Fibroblast of skin of abdomen (primary cell): Measurements from ENCODE around the gene FGF3.

ENCODE experiments used
- DNase-seq: peaks from one replicate; pipeline ENCODE4 v3.0.0-alpha.2; 2013

Gene FGF3

DNA sequence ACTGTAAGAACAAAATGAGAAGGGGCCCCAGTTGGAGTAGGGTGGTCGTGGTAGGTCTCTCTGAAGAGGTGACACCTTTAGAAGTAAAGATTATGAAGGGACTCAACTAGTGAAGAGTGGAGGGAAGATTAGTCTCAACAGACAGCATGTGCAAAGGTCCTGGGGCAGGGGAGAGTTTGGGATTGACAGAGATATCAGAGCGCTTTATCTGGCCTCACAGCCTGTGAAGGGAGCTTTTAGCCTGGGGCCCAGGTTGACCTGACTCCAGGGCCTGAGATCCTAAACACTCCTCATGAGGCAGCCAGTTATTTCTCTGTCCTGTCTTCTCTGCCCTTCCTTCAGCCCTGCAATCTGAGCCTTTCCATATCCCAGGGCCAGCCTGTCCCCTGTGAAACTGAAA, 16.2 kb downstream of the FGF3 start:
- no peak for DNase-seq

GRCh38 chr11:69802590-69802989, 16.6 kb downstream of the FGF3 start:
- no peak for DNase-seq

DNA sequence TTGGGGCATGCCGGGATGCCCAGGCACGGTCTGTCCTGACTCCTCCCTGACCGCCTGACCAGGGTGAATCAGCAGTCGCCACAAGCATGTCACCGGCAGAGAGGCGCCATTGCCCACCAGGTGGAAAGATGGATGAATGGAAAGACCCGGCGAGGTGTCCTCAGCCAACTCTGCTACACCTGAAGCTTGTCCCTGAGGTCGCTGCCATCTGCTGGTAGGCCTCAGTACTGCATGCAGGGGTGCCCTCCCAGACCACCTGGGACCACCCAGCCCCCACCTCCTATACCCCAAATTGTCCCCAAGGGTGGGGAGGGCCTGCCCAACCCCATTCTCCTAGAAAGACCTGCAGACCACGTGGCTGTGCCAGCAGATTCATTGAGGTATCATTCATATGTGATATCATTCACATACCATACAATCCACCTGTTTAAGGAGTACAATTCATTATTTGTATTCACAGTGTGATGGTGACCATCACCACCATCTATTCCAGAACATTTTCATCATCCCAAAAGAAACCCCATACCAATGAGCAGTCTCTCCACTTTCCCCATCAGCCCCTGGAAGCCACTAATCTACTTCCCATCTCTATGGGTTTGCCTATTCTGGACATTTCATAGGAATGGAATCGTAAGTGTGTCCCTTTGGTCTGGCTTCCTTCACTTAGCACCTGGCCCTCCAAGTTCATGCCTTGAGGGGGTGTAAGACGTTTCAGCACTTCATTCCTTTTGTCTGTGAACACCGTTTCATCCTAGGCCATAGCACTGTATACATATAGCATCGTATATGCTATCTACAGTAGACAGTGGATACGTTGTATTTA, 17.5 kb downstream of the FGF3 start:
- DNase-seq: no peak

DNA sequence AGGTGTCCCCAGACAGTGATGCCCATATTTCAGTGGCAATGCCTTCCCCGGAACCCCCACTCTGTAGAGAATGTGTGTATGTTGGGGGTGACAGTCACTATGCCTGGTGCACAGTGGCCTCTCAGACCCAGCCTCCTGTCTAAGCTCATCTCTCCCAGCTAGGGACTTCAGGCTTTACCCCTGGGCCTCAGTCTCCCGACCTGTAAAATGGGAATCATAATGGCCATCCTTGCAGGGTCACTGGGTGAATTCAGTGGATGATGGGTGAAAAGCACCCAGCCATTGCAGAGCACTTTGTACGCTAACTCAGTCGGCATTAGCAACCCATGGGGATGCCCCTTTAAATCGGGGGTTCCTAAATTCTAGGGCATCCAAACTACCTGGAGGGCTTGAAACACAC, 18.9 kb downstream of the FGF3 start:
- DNase-seq: no peak

GRCh38 chr11:69799582-69799981, 19.6 kb downstream of the FGF3 start:
- DNase-seq: peak; percentile 3

DNA sequence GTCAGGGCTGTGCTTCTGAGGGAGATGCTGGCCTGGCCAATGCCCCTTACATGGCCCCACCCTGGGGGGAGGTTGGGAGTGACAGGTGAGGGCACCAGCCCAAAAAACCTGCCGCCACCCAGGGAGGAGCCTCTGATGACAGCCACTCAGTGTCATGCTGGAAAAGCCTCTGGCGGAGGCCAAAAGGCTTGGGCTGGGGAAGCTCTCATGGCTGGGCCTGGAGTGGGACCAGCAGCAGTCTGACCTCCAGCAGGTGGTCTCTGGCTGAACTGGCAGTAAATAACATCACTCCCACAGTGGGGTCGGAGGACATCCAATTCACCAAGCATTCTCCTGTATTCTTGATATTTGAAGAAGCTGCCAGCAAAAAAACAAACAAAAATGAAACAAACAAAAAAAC, 20.1 kb downstream of the FGF3 start:
- no peak for DNase-seq

DNA sequence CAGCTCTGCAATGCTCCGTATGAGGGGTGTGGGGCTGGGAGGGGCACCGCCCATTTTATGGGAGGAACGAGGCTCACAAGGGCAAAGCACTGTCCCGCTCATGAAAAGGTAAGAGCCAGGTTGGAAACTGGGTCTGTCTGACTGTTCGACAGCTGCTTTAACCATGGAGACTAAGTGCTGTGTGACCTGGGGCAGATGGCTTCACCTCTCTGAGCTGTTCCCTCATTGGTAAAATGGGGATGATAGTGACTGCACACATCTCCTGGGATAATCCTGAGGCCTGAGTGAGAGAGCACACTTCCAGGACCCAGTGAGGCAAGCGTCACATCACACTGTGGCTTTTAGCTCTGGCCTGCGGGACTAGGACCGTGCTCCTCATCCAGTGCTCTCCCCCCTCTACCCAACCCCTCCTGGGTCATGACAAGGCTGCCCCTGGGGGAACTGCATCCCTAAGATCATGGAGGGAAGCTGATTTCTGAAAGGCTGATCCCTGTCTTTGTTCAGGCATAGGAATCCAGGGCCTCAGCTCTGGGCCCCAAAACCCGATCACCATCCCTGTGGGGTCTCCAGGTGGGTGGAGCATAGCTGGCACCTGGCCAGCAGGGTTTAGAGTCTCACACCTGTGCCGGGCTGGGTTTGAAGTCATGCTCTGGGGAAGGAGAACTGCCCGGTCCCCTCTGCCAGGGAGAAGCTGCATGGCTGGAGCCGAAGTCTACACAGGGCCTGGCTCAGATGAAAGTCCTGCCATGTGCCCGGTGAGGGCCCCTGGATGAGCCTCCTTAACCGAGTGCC, 21.3 kb downstream of the FGF3 start:
- no peak for DNase-seq

DNA sequence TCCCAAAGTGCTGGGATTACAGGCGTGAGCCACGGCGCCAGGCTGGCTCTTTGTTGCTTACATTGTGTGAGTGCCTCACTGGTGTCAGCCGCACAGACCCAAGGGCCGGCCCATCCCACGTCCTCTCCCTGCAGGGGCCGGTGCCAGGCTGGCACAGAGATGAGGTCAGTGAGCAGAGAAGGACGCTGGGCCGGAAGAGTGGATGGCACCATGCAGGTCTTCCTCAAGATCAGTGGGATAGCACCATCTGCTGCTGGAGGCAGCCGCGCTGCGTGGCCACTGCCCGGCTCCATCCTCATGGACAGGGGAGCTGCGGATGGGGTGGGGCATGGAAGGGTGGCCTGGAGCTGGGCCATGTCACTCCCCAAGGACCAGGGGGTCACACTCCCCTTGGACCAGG, 22.1 kb downstream of the FGF3 start:
- no peak for DNase-seq

DNA sequence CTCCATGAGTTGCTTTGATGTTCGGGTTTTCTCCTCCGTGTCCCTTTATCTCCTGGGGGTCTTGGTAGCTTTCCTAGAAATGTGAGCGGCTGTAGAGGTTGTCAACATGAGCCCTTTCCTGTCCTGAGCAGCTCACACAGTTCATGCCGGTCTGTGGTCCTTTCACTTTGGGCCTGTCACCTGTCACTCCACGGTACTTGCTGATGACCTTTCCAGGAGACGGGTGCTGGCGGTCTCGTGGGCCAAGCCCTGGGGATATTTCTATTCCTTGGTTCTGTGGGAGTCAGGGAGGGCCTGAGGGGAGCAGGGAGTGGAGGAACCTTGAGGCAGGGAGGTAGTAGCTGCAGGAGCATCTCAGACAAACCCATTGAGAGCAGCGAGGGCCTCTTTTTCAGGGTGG, 23.2 kb downstream of the FGF3 start:
- DNase-seq: no peak

- peak; percentile 91 for DNase-seq
These were observed 27.7 kb downstream of the FGF3 start for GRCh38 chr11:69791276-69792180.

GRCh38 chr11:69788956-69789355, 30.3 kb downstream of the FGF3 start:
- DNase-seq: no peak

DNA sequence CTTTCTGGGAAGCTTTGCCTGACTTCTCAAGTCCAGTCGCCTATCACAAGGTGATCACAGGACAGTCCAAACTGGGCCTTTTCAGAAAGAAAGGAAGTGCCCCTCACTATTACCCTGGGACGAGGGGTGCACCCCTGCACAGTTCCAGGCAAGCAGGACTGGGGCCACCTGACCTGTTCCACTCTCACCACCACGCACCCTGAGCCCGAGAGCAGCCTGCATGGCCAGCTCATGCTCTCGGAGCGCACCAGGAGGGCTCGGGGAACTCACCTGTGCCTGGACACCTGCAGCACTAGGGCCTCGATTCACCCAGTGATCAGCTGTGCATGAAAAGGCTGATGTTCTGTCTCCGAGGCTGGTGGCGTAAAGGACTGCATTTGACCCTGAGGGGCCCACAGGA, 31.3 kb downstream of the FGF3 start:
- no peak for DNase-seq

GRCh38 chr11:69787457-69787856, 31.8 kb downstream of the FGF3 start:
- no peak for DNase-seq

- DNase-seq: no peak
These were observed 38.0 kb downstream of the FGF3 start for GRCh38 chr11:69781241-69781640.

- no peak for DNase-seq
These were observed 40.8 kb downstream of the FGF3 start for GRCh38 chr11:69778373-69778772.

GRCh38 chr11:69775163-69775755, 44.0 kb downstream of the FGF3 start, which contains the start of gene FGF4:
Gene FGF4, minus strand, starts transcription at chr11:69775341. Its CDS starts 257 bp downstream, at chr11:69775084.
- DNase-seq: no peak

DNA sequence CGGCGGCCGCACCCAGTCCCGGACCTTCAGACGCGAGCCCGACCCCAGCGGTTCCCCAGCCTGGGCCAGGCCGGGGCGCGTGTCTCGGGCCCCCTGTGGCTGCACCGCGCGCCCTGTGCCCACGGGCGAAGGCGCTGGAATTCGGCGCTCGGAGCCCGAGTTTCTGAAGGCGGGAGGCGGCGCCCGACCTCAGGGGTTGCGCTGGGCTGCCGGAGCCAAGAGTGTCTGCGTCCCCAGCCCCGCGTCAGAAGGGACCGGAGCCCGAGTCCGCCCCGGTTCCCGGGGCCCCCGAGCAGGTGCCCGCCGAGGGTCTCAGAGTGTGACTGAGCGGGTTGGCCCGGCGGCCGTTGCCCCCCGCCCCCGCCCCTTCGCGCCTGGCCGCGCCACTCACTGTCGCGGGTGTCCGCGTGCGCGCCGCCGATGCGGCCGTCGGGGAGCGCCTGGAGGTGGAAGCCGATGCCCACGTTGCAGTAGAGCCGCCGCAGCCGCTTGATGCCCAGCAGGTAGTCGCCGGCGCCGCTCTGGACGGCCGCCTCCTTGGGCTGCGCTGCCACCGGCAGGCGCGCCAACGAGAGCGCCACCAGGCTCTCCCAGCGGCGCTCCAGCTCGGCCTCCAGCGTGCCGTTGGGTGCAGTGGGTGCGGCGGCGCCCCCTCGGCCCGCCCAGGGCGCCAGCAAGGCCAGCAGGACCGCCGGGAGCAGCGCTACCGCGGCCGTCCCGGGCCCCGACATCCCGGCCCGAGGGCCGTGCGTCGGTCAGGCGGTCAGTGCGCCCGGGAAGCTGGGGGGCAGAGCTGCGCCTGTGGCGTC, 44.7 kb downstream of the FGF3 start:
- no peak for DNase-seq

DNA sequence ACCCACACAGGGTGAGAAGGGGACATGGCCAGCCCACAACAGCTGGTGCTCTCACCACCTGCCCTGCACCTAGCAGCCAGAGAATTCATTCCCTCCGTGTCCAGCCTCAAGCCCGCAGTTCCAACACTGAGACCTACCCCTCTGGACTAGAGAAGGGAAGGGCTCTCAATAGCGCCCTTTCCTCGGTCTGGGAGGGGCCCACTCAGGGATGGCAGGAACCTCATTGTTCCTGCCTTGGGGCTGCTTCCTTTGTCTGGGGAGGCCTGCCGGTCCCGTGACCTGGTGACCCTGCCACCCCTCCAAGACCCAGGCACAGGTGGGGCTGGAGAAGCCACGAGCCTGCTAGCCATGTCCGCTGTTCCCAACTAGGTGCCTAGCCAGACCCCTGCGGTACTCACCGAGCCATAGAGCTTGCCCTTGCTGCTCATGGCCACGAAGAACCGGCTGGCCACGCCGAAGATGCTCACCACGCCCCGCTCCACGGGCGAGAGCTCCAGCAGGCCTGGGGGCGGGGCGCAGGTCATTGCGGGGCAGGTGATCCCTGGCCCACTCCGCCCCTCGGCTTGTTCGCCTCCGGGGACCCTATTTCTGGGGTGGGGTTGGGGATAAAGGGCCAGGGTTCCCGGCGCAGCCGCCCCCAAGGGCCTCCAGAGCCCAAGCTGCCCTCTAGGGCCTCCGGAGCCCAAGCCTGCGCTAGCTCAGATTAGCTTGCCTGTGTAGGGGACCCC, 45.4 kb downstream of the FGF3 start:
- no peak for DNase-seq

DNA sequence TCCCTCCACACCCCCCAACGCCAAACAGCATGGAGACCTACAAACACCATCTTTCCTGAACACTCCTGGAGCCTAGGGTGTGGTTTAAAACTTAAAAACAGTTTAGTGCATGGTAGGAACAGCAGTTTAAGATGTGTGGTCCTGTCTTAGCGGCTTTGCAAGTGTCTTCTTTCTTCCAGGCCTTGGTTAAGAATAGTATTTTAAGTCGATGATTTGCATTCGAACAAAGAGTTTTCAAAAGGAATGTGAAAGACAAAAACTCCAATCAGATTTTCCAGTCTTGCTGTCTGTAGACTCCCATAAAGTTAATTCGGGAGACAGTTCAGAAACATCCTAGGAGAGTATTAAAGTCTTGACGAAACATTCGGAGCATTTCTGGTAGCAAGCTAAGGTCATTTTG, 47.8 kb downstream of the FGF3 start:
- no peak for DNase-seq

- no peak for DNase-seq
These were observed 48.7 kb downstream of the FGF3 start for GRCh38 chr11:69770540-69770939.

DNA sequence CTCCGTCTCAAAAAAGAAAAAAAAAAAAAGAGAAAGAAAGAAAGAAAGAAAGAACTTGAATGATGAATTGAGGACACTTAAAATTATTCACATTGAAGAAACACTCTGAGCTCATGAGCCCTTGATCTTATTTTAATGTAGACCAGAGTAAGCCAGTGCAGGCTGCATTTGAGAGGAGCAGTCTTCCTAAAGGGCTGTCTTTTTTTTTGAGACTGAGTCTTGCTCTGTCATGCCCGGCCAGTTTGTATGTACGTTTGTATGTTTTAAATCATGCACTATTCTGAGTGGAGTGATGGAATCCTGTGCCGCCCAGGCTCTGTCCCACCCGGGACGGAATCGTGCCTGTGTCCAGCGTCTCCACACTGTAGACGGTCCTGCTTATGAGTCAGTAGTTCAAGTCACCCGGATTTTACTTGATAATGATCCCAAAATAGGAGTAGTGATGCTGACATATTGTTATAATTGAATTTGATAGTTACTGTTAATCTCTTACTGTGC, 53.7 kb downstream of the FGF3 start:
- no peak for DNase-seq
